ENCODE results near the gene SLC7A9.

GRCh38 chr19:32798201-32798600 is 71.4 kb downstream of the SLC7A9 start:
- TF ChIP-seq POLR2A (IDR thresholded peaks at IDR 0.05) (no peak), CTCF (IDR thresholded peaks at IDR 0.05) (no peak)
